ENCODE results near the gene GJC2.

GJC2 gene

DNA sequence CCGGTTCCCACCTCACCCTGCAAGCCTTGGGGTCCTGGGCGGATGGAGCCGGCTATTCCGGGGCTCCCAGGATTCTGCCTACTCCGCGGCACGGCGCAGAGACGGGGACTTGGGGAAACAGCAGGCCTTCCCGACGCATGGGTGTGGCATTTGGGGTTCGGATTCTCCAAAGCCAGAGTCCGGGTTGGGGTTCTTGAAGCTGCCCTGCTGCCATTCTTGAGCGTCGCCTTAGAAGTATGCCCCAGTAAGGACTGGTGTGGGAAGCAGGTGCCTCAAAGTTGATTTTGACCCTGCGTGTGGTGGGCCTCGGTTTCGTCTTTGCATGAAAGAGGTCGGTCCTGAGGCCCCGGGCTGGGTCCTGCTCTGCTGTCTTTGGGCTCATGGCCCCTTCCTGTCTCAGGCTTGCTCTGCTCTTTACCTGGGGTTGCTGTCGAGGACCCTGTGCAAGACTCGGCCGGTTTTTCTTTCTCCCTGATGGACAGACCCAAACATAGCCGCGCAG is 9.0 kb upstream of the GJC2 start:
- Histone ChIP-seq H3K36me3 (ENCODE audit: insufficient read depth, low read depth, low read length) (no peaks in the 10 kb centered on the region), H3K4me3 (ENCODE audit: low read length) (peak overlapping the region; percentile 87), H3K9ac (ENCODE audit: low read depth, low read length) (peak overlapping the region; percentile 82; the same call in 1 of the 2 replicates), H3K27me3 (ENCODE audit: insufficient read depth, low read length) (peaks cover 23% of the 10 kb centered on the region), H3K9me3 (ENCODE audit: insufficient read depth, low read depth, low read length) (no peaks in the 10 kb centered on the region), H3K4me1 (ENCODE audit: insufficient read depth, low read length) (no peaks in the 10 kb centered on the region; the same call in 1 of the 2 replicates), H3K27ac (ENCODE audit: low read length) (no peak overlapping the region)

DNA sequence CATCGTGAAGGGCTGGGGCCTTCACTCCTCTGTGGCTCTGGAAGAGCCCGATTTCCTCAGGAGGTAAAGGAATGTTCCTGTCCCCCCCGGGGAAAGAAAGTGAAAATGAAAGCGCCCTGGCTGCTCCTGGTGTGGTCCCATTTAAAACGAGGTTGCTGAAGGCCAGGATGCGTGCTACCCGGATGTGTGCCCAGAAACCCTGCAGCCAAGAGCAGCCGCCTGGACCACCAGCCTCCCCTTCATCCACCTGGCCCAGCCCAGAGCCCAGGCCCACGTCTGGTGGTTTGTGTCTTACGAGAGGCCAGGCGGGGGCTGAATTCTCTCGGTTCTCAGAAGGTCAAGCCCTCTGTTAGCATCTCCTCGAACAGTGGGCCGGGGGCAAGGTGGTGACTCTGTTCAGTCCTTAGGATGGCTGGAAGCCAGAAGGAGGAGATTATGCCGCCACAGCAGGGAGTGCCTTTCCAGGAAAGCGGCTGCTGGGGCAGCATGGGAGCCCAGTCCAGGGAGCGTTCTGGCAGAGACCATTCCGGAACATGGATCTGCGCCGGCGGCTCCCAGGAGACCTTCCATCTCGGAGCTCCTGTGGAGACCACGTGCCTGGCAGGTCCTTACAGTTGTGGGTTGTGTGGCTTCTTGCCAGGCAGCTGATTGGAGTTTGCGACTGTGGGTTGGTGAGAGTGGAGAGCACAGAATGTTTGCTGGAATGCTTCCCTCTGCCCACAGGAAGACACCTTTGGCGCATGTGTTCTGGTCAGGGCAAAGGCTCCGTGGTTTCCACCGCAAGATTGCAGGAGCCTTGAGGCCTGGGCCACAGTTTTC is 8.3 kb upstream of the GJC2 start:
- H3K36me3 ChIP-seq (ENCODE audit: insufficient read depth, low read depth, low read length) = no peaks in the 10 kb centered on the region
- no peaks in the 10 kb centered on the region for H3K9me3 ChIP-seq (ENCODE audit: insufficient read depth, low read depth, low read length)
- H3K9ac ChIP-seq (ENCODE audit: low read depth, low read length) = peak overlapping the region; percentile 82; the same call in 1 of the 2 replicates
- no peaks in the 10 kb centered on the region; the same call in 1 of the 2 replicates for H3K4me1 ChIP-seq (ENCODE audit: insufficient read depth, low read length)
- H3K4me3 ChIP-seq (ENCODE audit: low read length) = peak overlapping the region; percentile 87
- peaks cover 16% of the 10 kb centered on the region for H3K27me3 ChIP-seq (ENCODE audit: insufficient read depth, low read length)
- no peak overlapping the region for H3K27ac ChIP-seq (ENCODE audit: low read length)

DNA sequence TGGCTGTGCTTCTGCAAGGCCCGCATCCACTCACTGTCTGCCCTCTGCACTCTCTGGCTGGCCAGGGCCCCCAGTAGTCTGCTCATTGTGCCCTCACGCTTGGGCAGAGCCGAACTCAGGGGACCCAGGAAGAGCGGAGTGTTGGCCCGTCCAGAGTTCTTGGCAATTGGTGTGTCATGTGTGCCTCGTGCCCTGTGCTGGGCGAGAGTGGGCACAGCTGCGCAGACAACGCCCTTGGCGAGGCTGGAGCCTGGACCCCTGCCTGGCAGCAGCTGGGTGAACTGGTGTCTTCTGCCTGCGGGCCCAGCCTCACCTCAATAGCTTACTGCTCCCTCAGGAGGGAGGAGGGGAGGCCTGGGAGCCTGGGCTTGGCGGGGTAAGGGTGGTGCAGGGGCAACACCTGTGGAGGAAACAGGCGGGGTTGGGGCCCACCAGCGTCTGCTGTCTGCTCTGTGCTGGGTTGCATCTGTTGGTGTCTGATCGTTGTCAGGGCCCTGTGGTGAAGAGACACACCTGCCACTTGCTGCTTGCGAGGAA is 7.5 kb upstream of the GJC2 start:
- peaks cover 9% of the 10 kb centered on the region for H3K27me3 ChIP-seq (ENCODE audit: insufficient read depth, low read length)
- H3K27ac ChIP-seq (ENCODE audit: low read length) = no peak overlapping the region
- no peak overlapping the region for H3K9ac ChIP-seq (ENCODE audit: low read depth, low read length)
- no peaks in the 10 kb centered on the region for H3K36me3 ChIP-seq (ENCODE audit: insufficient read depth, low read depth, low read length)
- H3K4me3 ChIP-seq (ENCODE audit: low read length) = no peak overlapping the region
- no peaks in the 10 kb centered on the region for H3K9me3 ChIP-seq (ENCODE audit: insufficient read depth, low read depth, low read length)
- no peaks in the 10 kb centered on the region; the same call in 1 of the 2 replicates for H3K4me1 ChIP-seq (ENCODE audit: insufficient read depth, low read length)

DNA sequence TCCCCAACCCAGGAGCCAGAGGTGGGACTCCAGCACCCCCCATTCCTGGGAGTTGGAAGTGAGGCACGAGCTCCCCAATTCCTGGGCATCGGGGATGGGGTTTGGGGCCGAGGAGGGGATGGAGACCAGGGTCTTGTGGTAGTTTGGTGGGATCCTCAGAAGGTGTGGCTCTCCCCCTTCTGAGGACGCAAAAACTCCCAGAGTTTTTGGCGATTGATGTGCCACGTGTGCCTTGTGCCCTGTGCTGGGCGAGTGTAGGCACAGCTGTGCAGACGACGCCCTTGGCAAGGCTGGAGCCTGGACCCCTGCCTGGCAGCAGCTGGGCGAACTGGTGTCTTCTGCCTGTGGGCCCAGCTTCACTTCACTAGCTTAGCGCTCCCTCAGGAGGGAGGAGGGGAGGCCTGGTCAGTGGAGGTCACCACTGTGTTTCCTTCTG is 7.0 kb upstream of the GJC2 start:
- peaks cover 4% of the 10 kb centered on the region; the same call in 1 of the 2 replicates for H3K27me3 ChIP-seq (ENCODE audit: insufficient read depth, low read length)
- H3K9ac ChIP-seq (ENCODE audit: low read depth, low read length) = no peak overlapping the region
- H3K27ac ChIP-seq (ENCODE audit: low read length) = no peak overlapping the region
- H3K36me3 ChIP-seq (ENCODE audit: insufficient read depth, low read depth, low read length) = no peaks in the 10 kb centered on the region
- no peak overlapping the region for H3K4me3 ChIP-seq (ENCODE audit: low read length)
- H3K4me1 ChIP-seq (ENCODE audit: insufficient read depth, low read length) = no peaks in the 10 kb centered on the region; the same call in 1 of the 2 replicates
- H3K9me3 ChIP-seq (ENCODE audit: insufficient read depth, low read depth, low read length) = no peaks in the 10 kb centered on the region

DNA sequence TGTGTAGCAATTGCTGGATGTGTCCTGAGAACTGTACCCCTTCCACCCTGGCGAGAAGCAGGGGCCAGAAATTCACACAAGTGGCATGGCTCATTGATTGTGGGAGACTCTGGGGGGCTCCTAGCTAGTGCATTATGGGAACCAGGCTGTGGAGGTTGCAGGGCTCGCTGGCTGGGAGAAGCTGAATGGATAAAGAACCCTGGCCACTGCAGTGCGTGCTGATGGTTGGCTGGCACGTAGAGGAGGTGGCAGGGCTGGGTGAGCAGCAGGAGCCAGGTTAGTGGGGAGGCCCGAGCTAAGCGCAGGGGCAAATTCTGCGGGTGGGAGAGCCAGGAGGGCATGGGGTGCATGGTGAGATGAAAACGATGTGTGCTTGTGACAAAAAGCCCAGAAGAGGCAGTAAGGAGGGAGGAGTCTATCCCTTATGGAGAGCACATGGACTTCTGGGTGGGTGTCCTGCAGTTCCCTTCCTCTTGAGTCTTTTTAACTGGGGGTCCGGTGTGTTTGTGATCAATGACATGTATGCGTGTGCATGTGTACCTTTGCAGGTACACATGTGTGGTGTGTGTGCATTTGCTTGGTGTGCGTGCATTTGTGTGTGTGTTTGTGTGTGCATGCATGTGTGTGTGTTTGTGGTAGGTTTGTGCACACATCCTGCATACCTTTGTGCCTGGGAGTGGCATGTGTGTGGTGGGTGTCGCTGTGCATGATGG is 6.1 kb upstream of the GJC2 start:
- Histone ChIP-seq H3K9ac (ENCODE audit: low read depth, low read length) (no peak overlapping the region), H3K36me3 (ENCODE audit: insufficient read depth, low read depth, low read length) (no peaks in the 10 kb centered on the region), H3K4me3 (ENCODE audit: low read length) (no peak overlapping the region), H3K27ac (ENCODE audit: low read length) (no peak overlapping the region), H3K9me3 (ENCODE audit: insufficient read depth, low read depth, low read length) (no peaks in the 10 kb centered on the region), H3K27me3 (ENCODE audit: insufficient read depth, low read length) (no peaks in the 10 kb centered on the region; the same call in 1 of the 2 replicates), H3K4me1 (ENCODE audit: insufficient read depth, low read length) (no peaks in the 10 kb centered on the region; the same call in 1 of the 2 replicates)

DNA sequence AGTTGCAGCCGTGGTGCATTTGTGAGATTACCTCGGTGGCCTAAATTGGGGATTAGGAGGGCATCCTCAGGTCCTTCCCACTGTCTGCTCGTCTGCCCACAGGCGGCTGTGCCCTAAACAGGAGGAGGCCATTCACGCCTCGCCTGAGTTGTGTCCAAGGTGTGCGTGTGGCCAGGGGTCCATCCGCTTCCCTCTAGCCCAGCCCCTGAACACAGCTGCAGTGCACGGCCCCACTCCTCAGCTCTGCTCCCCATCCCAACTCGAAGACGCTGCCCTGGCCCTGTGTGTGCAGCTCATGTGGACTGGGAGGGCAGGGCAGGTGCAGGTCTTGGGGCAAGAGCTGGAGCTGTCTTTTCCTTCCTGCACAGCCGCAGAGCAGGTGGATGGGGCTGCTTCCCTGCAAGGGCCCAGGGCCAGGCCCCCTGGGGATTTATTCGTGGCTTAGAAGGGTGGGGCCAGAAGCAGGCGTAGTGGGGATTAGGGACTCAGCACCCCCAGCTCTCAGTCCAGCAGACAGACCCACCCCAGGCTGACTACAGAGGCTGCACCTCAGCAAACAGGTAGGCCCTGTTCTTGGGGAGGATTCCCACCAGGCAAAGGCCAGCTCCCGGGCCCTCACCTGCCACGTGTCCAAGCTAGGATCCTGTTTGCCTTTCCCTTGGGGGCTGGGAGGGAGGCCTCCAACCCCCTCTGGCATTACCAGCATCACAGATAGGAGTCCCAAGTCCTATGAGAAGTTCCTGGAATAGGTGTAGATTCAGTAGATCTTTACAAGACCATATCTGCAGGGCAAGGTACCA is 5.3 kb upstream of the GJC2 start:
- Histone ChIP-seq H3K9ac (ENCODE audit: low read depth, low read length) (no peak overlapping the region), H3K36me3 (ENCODE audit: insufficient read depth, low read depth, low read length) (no peaks in the 10 kb centered on the region)

DNA sequence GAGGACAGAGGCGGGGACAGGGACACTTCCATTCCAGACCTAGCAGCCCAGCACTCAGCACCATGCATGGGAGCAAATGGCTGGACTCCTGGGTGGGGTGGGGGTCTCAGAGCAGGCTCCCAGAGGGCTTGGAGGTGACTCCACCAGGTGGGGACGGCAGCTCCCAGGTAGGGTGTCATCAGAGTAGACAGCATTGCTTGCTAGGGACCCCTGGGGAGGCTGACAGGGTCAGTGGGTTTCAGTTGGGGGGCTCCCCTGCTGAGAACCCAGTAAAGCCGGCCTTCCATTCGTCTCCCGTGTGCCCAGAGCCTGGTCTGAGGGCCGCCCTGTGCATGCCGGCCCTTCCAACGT is 4.8 kb upstream of the GJC2 start:
- Histone ChIP-seq H3K36me3 (ENCODE audit: insufficient read depth, low read depth, low read length) (no peaks in the 10 kb centered on the region), H3K27ac (ENCODE audit: low read length) (no peak overlapping the region), H3K4me3 (ENCODE audit: low read length) (no peak overlapping the region), H3K27me3 (ENCODE audit: insufficient read depth, low read length) (no peaks in the 10 kb centered on the region), H3K9ac (ENCODE audit: low read depth, low read length) (no peak overlapping the region), H3K9me3 (ENCODE audit: insufficient read depth, low read depth, low read length) (no peaks in the 10 kb centered on the region), H3K4me1 (ENCODE audit: insufficient read depth, low read length) (no peaks in the 10 kb centered on the region; the same call in 1 of the 2 replicates)

More for the DNA sequence above, 5.3 kb upstream of the GJC2 start:
- Histone ChIP-seq H3K27me3 (ENCODE audit: insufficient read depth, low read length) (no peaks in the 10 kb centered on the region), H3K9me3 (ENCODE audit: insufficient read depth, low read depth, low read length) (no peaks in the 10 kb centered on the region), H3K4me3 (ENCODE audit: low read length) (no peak overlapping the region), H3K4me1 (ENCODE audit: insufficient read depth, low read length) (no peaks in the 10 kb centered on the region; the same call in 1 of the 2 replicates), H3K27ac (ENCODE audit: low read length) (no peak overlapping the region)

DNA sequence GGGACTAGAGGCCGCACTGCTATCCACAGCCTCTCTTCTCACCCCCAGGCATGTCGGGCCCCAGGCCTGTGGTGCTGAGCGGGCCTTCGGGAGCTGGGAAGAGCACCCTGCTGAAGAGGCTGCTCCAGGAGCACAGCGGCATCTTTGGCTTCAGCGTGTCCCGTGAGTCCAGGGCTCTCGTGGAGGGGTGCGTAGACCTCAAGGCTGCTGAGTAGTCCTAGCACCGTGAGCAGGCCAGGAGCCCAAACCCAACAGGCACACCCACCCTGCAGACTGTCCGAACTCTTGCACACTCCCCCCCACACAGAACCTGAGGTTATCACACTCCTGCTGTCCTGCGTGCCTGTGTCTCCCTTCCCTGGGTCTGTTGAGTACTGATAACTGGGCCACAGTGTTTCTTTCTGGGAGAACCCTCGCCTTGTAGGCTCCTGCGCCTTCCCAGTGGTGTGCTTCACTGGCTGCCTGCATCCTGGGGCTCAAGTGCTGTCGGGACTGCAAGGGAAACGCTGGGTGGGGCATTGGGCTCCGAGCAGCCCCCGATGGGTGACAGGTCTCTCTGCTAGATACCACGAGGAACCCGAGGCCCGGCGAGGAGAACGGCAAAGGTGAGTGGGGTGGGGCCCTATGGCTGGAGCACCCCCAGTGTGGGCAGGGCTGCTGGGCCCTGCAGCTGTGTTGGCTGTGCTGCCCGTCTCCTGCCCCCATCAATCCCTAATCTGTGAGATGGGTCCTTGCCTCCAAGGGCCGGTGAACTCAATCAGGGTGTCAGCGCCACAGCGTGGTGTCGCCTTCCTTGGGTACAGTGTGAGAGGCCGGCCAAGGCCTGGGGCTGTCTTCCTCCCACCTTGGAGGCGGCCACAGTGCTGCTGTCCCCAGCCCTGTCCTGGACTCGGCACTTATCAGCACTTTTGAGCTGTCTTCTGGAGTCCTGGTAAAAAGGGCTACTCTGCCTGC is 4.0 kb upstream of the GJC2 start:
- no peak overlapping the region for H3K9ac ChIP-seq (ENCODE audit: low read depth, low read length)
- H3K27ac ChIP-seq (ENCODE audit: low read length) = no peak overlapping the region
- no peaks in the 10 kb centered on the region; the same call in 1 of the 2 replicates for H3K4me1 ChIP-seq (ENCODE audit: insufficient read depth, low read length)
- no peaks in the 10 kb centered on the region for H3K9me3 ChIP-seq (ENCODE audit: insufficient read depth, low read depth, low read length)
- no peaks in the 10 kb centered on the region for H3K27me3 ChIP-seq (ENCODE audit: insufficient read depth, low read length)
- H3K4me3 ChIP-seq (ENCODE audit: low read length) = no peak overlapping the region
- H3K36me3 ChIP-seq (ENCODE audit: insufficient read depth, low read depth, low read length) = no peaks in the 10 kb centered on the region

DNA sequence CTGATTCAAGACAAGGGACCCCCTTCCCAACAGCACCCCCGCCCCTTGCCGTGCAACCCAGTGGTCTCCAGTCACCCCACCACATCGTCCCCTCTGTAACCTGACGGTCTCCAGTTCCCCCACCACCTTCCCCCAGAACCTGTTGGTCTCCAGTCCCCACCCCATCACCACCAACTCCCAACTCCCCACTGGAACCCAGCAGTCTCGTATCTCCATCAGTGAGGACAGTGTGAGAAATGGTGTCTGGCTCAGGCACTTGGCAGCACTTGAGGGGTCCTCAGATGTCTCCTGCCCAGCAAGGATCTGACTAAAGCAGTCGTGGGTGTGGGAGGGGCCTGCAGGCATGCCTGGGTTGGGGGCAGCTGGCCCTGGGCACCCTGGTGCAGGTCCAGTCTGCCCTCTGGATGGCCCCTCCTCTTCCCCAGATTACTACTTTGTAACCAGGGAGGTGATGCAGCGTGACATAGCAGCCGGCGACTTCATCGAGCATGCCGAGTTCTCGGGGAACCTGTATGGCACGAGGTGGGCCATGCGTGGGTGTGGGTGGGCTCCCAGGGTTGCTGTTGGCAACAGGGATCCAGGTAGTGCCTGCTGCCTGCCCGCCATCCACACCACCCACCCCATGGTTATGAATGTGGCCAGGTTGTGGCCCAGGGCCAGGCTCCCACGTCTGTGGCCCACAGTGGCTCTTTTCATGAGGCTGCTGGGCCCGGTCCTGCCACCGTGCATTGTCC is 3.1 kb upstream of the GJC2 start:
- H3K27ac ChIP-seq (ENCODE audit: low read length) = no peak overlapping the region

DNA sequence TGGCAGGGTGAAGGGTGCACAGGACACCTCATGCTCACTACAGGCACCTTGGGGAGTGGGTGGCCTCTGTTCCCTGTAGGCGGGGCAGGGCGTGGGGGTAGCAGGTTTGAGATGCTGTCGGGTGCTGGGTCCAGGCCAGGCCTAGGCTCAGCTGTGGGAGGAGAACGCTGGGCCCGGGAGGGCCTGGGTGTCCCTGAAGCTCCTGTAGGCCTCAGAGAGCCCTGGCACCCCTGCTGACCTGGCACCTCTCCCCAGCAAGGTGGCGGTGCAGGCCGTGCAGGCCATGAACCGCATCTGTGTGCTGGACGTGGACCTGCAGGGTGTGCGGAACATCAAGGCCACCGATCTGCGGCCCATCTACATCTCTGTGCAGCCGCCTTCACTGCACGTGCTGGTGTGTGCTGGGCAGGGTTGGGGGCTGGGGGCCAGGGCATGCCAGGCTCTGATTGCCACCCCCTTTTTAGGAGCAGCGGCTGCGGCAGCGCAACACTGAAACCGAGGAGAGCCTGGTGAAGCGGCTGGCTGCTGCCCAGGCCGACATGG is 2.5 kb upstream of the GJC2 start:
- no peaks in the 10 kb centered on the region for H3K27me3 ChIP-seq (ENCODE audit: insufficient read depth, low read length)
- H3K36me3 ChIP-seq (ENCODE audit: insufficient read depth, low read depth, low read length) = no peaks in the 10 kb centered on the region
- H3K9ac ChIP-seq (ENCODE audit: low read depth, low read length) = no peak overlapping the region
- no peak overlapping the region for H3K4me3 ChIP-seq (ENCODE audit: low read length)
- H3K9me3 ChIP-seq (ENCODE audit: insufficient read depth, low read depth, low read length) = no peaks in the 10 kb centered on the region
- no peaks in the 10 kb centered on the region for H3K4me1 ChIP-seq (ENCODE audit: insufficient read depth, low read length)
- no peak overlapping the region for H3K27ac ChIP-seq (ENCODE audit: low read length)

More for the DNA sequence above, 3.1 kb upstream of the GJC2 start:
- no peaks in the 10 kb centered on the region for H3K9me3 ChIP-seq (ENCODE audit: insufficient read depth, low read depth, low read length)
- no peak overlapping the region for H3K9ac ChIP-seq (ENCODE audit: low read depth, low read length)
- H3K4me3 ChIP-seq (ENCODE audit: low read length) = no peak overlapping the region
- H3K27me3 ChIP-seq (ENCODE audit: insufficient read depth, low read length) = no peaks in the 10 kb centered on the region
- H3K36me3 ChIP-seq (ENCODE audit: insufficient read depth, low read depth, low read length) = no peaks in the 10 kb centered on the region
- no peaks in the 10 kb centered on the region for H3K4me1 ChIP-seq (ENCODE audit: insufficient read depth, low read length)
